HG03108 (cell line): ENCODE results near the gene TEX261.
"Not testable (repeated sequence)": the region's sequence is repeated elsewhere in the genome, so short reads cannot be mapped to it uniquely, and the experiment has no call there.

Source experiments
- ATAC-seq: cut with Tn5 transposase; IDR thresholded peaks from one replicate; pipeline ENCODE4 v1.9.1; 2021; ENCODE audit warnings: moderate library complexity; ENCODE audit not compliant: unreplicated experiment

Gene TEX261

DNA sequence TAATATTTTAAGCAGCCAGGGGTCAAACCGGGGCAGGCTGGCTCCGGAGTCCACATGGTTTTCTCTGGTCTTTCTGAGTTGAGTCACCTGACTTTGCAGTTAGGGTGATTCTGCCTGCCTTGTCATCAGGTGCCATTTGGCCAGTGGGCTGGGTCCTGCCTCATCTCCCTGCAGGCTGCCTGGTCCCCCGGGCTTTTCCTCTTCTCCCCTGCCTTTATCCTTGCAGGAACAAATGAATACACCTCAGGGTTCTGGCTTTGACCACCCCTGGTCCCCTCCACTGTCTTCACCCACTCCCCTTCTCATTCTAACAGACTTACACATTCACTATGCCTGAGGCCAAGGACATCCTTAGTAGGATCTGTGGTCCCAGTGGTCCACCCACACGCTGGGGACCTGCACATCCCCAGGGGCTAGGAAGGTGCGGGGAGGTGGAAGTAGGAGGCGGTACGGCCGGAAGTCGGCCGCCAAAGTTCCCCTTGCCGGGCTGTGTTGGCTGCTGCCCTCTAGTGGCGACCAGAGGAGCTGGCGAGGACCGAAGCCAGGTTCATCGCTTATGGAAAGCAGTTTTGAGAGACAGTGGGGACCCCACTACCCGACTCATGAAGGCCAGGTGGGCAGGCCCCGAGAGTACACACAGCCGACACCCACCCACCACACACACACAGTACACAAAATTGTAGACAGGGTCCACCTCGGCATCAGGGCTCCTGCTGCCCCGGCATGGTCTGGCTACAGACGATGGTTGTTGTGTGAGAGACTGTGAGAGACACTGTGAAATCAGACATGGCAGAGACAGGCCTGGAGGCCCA lies 6.3 kb upstream of the TEX261 start:
- peak; percentile 87 for ATAC-seq

DNA sequence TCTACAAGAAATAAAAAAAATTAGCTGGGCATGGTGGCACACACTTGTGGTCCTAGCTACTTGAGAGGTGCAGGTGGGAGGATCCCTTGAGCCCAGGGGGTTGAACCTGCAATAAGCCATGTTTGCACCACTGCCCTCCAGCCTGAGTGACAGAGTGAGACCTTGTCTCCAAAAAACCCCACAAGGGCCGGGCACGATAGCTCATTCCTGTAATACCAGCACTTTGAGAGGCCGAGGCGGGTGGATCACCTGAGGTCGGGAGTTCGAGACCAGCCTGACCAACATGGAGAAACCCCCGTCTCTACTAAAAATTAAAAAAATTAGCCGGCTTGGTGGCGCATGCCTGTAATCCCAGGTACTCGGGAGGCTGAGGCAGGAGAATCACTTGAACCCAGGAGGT lies 5.3 kb upstream of the TEX261 start:
- not testable (repeated sequence) for ATAC-seq

DNA sequence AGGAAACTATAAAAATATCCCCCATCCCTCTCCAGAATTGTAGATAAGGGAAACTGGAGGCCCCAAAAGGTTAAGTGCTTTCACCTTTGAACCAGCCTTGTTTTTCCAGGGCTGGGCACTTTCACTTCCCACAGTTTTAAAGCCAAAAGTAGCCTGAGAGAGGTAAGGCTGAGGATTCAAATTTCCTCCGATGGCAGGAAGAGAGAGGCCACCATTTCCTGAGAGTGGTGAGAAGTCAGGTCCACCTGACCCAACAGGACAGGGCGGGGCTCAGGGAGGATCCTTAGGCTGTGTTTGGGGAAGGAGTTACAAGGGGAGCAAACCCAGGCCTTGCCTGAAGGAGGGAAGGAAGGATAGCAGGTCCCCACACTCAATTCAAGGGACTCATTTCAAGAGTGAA lies 4.7 kb upstream of the TEX261 start:
- no peak for ATAC-seq

- not testable (repeated sequence) for ATAC-seq
These were observed 4.2 kb upstream of the TEX261 start for GRCh38 chr2:70998885-70999284.

DNA sequence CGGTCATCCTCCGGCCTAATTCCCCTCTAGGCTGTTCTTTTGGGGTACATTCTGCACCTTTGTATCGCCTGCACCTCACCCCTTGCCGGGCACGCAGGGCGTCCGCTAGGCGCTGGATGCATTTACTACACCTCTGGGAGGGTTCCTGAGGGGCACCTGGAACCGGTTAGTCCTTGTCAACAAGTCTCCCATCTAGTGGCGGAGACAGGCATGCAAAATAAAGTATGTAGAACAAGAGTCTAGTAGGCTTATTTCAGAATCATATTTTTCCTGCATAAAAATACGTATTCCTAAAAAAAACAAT lies 705 bp upstream of the TEX261 start:
- ATAC-seq: peak; percentile 44

GRCh38 chr2:70994009-70994698 lies 519 bp downstream of the TEX261 start:
- no peak for ATAC-seq

DNA sequence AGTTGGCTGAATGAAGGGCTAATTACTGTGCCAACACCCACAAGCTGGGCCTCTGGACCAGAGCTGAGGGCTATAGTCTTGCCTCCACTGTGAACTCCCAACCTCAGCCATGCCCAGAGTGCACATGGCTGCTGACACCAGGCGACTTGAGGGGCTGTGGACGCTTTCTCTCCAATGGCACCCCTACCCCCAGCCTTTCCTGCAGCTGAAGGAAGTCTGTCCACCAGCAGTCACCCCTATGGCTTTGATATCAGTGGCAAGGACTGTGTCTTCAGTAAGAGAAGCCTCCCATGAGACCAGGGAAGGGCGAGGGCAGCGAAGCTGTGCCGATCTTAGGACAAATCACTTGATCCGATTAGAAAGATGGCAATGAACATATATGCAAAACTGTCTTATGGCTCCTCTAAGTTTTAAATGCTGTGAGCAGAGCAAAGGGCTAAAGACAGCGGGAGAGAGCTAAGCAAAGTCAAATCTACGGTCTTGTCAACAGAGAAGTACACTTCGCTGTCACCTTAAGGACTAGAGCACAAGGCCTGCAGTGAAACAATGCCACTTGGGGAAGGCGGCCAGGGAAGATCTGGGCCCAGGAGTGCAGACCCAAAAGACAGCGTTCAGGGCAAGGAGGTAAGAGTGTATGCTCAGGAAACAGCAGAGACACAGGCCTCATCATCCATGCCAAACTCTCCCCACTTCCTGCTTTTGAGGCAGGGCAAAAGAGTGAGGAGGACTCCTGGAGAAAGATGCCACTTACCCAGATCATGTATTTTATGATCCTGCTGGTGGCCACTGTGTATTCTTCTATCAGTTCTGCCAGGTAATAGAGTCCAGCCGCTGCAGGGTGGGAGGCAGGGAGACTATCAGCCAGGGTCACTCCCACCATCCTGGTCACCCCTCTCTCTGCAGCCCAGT lies 1.5 kb downstream of the TEX261 start:
- ATAC-seq: no peak

GRCh38 chr2:70991742-70992141 lies 2.9 kb downstream of the TEX261 start:
- ATAC-seq: no peak

DNA sequence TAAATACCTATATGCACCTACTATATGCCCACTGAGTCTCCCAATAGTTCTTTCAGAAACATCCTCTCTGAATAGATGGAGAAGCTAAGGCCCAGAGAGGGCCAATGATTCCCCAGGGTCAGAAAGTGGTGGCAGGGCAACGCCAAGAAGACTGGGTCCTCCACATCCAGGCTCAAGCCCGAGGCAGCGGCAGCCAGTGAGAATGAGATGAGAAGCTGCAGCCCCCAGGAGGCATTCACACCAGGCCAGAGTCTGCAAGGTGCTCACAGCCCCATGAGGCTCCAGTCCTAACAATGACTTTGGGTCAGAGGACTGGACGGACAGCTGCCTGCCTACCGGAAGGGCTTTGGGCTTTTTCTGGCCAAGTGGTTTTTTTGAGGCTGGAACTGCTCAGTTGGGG lies 3.5 kb downstream of the TEX261 start:
- no peak for ATAC-seq

- ATAC-seq: no peak
These were observed 4.5 kb downstream of the TEX261 start for GRCh38 chr2:70990216-70990615.

DNA sequence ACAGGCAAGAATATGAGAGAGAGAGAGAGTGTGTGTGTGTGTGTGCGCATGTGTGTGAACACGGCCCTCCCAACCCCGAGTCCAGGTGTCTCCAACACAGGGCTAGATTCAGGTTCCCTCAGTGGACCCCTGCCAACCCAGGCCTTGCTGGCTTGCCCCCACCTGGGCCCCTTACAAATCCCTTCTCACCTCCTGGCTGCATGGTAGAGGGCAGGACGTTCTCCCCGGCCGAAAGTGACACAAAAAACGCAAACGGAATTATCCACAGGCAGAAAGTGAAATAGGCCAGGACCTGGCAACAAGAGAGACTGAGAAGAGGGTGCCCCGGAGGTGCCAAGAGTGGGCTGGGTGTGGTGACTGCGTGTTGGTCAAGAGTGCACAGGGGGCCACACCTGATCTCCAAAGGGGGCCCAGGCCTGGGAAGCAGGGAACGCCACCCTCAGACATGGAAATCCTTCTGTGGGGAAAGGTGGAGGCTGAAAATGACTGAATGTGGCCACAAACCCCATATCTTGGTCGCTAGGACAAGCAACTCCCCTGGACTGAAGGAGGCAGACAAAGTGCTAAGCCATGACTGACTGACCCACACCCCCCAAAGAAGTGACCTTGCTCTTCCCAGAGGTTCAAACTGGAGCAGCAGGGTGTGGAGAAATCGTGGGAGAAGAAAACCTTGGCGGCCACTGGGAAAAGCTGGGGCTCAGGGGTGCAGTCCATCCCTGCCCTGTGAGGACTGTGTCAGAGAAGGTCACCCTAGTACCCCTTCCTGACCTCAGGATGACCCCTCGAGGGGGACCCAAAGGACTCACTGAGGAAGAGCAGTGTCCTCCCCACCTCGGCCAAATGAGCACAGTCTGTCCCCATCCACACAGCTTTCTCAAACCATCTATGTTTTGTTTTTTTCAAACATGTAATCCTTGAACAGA lies 5.7 kb downstream of the TEX261 start:
- no peak for ATAC-seq

- no peak for ATAC-seq
These were observed 6.5 kb downstream of the TEX261 start for GRCh38 chr2:70988151-70988550.

GRCh38 chr2:70987386-70987785 lies 7.3 kb downstream of the TEX261 start:
- ATAC-seq: no peak

DNA sequence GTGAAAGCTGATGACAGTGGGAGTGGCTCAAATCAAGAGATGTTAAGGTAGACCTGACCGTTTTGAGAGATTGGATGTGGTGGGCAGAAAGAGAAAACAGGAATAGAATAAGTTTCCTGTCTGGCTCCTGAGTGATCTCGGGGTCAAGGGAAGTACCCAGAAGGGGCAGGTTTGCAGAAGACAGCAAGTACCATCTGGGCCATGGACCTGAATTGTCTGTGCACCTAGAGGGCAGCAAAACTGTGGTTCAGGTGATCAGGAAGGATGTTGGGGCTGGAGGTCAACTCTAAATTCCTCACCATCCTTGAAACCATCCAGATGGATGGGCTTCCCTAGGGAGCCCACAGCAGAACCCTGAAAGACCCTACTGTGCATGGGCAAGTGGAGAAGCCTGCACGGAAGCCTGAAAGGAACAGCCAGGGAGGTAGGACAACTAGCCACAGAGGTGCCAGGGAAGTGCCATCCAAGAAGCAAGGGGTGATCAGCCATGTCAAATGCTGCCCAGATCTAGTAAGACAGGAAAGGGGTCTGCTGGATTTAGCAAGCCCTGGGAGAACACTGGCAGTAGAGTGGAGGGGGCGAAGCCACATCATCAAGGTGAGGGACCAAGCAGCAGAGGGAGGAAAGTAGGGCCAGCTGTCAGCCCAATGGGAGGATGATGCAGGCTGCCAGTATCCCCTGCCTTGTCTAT lies 8.0 kb downstream of the TEX261 start:
- ATAC-seq: no peak

- ATAC-seq: no peak
These were observed 8.7 kb downstream of the TEX261 start for GRCh38 chr2:70985956-70986355.

- ATAC-seq: no peak
These were observed 9.4 kb downstream of the TEX261 start for GRCh38 chr2:70985283-70985688.

DNA sequence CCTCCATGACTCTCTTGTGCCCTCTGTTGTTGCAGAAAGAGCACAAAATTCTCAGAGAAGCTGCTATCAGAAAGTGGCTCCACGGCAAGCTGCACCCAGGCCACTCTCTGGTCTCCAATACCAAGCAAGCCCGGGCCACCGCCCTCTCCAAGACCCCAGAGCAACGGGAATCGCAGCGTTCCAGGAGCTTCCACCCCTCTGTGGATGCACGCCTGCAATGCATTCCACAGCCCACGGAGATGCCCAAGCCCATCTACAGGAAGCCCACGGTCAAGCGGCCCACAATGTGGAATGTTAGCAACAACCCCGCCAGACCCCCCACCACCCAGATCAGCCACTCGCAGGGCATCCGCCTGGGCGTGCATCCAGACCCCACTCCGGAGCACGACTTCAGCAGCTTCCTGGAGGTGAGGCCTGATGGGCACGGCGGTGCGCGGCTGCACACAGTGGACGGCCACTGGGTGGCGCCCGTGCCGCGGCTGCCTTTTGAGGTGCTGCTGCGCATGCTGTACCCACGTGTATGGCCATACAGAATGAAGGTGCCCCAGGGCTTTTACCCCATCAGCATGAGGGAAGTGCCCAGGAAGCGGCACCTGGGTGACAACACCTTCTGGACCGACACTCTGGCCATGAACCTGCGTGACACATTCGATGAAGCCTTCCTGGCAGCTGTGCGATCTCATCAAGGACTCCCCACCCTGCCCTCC lies 9.9 kb downstream of the TEX261 start:
- ATAC-seq: peak; percentile 86

DNA sequence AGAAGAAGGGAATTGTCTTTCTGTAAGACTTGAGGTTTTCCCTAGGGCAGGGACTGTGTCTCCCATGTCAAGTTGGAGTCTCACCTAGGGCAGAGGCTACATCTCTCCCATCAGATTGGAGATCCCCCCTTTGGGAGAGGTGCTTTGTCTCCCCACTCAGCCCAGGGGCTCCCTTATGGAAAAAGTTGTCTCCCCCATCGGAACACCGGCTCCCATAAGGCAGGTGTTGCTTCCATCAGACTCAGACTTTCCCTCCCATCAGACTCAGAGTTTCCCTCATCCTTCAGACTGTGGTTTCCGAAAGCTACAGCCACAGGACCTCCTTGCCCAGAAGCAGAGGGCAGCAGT lies 10.5 kb downstream of the TEX261 start:
- no peak for ATAC-seq

- no peak for ATAC-seq
These were observed 11.0 kb downstream of the TEX261 start for GRCh38 chr2:70983506-70984227.
